NCI-H748 (cell line): ENCODE measurements around the gene KIAA0513.

Experiments
- DNase-seq: peaks from one replicate; lab custom pipeline; 2025; ENCODE audit not compliant: unreplicated experiment; lab: John Stamatoyannopoulos, UW

Gene KIAA0513

DNA sequence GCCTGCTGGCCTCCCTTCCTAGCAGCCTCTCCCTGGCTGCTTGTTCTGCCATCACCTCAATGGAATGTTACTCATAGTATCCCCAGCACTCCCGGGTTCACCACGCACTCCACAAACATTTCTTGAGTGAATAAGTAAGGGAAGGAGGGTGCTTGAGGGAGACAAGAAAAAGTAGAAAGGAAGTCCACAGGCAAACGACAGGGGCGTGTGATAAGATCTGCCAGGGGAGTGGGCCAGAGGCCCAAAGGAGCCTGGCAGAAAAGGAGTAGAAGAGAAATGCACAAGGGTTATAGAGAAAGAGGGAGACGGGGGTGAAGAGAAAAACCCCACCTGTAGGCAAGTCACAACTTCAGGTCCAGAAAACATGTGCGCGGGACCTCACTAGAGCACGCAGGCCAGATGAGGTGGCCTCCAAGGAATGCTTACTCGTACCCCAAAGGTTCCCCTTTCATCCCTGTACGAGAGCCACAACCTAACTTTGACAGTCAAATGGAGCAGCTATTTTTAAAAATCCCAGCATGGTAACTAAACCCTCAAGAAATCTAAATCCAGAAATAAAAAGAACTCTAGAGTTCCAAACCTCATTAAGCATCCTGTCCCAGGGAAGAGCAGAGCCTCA is 22.9 kb upstream of the KIAA0513 start:
- DNase-seq = no peak

DNA sequence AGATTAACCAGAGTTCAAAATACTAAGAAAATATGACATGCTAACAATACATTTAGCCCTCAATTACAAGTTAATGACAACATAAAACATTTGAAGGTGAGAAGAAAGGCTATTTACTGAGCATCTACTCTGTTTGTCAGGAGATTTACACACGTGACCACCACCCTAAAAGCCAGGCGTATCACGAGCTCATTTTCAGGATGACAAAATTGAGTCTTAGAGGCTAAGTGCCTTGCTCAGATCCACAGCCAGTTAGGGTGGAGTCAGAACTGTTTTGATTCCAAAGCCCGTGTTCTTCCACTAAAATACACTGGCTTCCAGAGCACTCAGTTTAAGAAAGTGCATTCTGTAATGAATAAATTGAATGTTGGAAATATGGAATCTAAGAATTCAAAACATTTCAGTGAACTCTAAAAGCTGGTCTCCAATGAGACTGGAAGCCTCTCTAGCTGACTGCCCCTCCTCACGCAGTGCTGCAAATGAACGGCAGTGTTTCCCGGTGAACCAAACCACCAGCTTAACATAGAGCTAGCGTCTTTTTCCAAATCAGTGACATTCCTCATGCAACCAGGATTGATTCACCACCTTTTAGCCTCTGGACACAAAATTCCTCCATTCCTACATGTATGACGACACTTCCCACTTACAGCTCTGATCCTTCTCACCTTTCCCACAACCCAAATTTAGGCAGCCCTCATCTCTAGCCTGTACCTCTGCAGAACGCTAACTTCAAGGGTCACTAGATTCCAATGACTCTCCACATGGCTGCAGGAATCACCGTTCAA is 22.1 kb upstream of the KIAA0513 start:
- no peak for DNase-seq

DNA sequence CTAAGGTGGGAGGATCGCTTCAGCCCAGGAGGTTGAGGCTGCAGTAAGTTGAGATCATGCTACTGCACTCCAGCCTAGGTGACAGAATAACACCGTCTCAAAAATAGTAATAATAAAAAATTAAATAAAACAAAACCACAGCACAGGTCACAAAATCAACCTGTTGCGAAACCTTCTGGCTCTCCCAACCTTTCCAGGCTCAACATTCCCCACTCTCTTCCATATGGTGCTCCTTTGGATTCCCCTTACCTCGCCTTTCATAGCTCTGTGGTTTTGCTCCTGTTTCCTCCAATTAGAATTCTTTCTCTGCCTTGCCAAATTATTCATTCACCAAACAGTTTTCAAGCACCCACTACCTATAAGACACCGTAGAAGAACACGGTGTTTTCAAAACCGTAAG is 21.0 kb upstream of the KIAA0513 start:
- no peak for DNase-seq

DNA sequence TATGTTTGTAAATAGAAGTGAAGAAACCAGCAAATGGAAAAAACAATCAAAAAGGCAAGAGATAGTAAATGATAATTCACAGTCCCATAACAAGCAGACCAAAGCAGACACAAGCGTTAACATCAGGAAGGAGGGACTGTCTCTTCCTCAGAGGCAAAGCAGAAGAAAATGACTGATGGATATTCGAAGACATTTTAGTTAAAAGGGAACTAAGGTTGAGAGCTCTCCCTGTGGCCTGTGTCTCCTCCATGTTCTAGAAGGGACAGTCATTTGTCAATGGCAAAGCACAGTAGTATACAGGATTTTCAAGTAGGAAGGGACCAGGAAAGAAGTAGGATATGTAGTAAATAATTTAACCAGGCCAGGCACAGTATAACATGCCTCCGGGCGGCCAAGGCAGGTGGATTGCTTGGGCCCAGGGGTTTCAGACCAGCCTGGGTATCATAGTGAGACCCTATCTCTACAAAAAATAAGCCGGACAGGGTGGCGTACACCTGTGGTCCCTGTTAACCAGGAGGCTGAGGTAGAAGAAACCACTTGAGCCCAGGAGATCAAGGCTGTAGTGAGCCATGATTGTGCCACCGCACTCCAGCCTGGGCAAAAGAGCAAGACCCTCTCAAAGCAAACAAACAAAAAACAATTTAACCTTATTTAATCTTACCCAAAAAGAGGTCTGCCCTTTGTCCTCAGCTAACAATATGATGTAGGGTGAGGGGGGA is 19.9 kb upstream of the KIAA0513 start:
- DNase-seq = no peak

DNA sequence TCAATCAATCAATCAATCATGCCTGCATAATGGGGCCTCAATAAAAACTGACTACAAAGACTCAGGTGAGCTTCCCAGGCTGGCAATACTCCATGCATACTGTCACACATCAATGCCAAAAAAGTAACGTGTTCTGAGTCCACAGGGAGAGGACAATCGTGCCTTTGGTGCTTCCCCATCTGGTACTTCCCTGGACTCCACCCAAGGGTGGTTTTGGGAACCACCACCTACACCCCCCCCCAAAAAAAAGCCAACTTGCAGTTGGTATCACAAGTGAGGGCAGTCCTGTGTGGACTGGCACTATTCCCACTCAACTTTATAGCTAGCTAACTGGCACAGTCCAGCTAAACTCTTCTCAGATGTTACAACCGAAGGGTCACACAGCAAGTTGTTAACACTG is 19.3 kb upstream of the KIAA0513 start:
- no peak for DNase-seq

DNA sequence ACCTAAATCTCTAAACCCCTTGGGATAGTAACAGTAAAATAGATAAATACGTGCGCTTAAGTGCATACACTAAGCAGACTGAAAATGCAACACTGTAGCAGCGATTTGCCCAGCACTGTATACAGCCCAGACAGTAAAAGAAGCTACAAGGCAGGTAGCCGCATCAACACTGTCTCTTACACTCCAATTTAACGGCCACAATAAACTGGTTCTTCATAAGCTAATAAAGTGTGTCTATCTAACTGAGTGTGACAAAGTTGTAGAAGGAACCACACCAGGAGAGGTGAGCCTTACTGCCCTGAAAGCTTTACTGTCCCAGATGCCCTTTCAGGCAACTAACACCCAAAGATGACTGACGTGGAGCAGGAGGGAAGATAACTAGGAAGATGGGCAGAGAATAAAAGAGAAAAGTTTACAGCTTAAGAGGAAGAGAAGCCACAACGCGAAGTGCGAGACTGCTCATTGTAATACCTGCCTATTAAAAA is 17.1 kb upstream of the KIAA0513 start:
- no peak for DNase-seq

DNA sequence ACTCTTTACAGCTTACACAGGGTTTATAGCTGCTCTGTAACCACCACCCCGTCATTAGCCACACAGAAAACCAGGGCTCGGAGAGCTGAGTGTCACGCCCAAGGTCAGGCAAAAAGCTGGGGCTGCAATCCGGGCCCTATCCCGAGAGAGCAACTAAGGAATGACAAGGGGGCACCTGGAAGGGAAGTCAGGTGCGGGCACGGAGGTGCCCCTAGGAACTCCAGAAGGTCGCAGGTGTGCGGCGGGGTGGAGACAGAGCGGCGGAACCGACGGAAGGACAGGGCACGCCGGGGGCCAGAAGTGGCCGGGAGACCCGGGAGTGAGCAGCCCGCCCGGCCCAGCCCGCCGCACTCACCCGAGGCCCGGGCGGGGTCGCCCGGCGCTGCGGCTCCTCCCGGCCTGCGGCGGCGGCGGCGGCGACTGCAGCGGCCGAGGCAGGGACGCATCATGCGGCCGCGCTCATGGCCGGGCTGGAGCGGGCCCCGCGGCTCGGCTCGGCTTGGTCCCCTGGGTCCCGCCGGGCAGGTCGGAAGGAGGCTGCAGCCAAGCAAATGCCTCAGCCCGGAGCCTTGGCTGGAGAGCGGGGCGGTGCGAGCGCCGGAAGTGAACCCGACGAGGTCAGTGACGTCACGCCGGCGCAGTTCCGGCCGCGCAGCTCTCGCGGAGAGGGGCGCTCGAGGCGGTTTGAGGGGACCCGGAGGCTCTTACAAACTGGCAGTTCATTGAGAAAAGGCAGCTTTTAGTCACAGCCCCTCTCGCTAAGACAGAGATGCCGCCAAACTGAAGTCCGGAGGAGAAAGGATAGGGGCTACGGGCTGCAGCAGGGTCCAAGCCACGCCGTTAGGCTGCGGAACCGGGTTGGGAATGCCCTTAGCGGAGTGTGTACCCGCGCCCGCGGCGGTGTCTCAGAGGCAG is 16.4 kb upstream of the KIAA0513 start, which contains the start of gene ZDHHC7:
Gene ZDHHC7 (minus strand): TSS at position 605 of the 915 bp plus-strand sequence. CDS start 20,917 bp downstream, outside the sequence.
- peak; percentile 78 for DNase-seq

DNA sequence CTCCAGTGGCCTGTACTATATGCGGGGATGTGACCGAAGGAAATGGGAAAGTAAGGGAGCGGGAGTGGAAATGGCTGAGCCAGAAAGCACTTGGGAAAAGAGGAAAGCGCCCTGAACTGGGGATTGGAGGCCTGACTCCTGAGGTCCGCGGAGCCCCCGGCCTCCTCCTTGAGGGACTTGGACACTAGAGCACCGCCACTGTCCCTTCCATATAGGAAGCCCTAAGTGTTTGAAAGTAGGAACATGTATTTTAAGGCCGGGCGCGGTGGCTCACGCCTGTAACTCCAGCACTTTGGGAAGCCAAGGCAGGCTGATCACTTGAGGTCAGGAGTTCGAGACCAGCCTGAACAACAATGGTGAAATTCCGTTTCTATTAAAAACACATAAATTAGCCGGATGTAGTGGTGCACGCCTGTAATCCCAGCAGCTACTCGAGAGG is 15.7 kb upstream of the KIAA0513 start:
- no peak for DNase-seq

DNA sequence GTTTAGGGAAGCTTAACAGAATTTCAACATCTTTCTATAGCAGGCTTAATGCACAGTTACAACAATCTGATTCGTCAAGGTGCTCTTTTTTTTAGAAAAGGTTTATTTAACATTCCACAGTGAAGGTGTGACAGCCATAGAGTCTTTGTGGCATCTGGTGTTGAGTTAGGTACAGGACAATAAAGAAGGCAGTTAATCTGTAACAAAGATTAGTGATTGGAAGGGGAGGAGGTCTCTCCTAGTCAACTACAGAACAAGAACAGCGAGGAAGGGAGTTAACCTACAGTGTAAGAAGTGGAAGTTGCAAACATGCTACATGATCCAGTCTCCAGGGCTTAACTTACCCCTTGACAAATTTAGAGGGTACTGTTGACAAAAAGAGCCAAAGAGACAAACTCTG is 13.3 kb upstream of the KIAA0513 start:
- DNase-seq = no peak

DNA sequence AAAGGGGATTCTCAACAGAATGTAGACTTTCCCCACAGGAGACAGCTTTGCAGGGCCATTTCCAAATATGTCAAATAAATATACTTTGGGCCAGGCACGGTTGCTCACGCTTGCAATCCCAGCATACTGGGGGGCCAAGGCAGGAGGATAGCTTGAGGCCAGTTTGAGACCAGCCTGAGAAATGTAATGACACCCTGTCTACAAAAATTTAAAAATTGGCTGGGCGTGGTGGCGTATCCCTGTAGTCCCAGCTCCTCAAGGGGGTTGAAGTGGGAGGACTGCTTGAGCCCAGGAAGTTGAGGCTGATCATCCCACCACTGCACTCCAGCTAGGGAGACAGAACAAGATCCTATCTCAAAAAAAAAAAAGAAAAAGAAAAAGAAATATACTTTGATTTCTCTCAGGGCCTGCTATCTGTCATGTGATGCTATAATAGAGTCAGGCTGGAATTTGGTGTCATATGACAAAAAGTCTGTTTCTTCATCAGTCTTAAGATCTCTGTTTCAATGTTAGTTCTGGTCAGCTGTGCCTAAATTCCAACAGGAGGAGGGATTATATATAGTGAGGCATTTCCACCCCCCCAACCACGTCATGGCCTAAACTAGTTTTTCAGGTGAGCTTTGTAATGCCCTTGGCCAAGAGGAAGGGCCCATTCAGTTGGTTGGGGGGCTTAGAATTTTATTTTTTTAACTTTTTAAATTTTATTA is 12.0 kb upstream of the KIAA0513 start:
- no peak for DNase-seq

DNA sequence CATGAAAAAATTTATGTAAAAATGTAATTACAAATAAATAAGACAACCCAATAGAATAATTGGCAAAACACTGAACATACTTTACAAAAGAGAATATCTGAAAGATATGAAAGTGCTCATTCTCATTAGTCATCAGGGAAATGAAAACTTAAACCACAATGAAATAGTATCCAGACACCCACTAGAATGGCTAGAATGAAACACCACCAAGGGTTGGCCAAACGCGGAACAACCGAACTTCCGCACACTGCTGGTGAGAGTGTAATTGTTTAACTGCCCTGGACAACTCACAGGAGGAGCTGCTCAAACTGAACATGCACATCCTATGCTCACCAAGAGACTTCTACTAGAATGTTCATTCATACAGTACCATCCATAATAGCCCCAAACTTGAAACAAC is 10.4 kb upstream of the KIAA0513 start:
- no peak for DNase-seq

DNA sequence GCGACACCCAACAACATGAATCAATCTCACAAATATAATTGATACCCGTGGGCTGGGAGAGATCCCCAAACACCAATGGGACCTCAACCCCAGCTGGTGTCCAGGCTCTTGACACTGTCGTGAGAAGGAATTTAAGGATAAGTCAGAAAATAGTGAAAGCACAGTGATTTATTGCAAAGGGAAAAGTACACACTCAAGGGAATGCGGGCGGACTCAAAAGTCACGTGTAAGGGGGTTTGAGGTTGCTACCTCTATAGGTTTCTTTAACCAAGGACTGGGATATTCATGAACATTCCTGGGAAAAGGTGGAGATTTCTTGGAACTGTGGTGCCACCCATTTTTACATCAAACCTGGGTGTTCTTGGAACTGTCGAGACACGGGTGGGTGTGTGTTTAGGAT is 10.0 kb upstream of the KIAA0513 start:
- no peak for DNase-seq

DNA sequence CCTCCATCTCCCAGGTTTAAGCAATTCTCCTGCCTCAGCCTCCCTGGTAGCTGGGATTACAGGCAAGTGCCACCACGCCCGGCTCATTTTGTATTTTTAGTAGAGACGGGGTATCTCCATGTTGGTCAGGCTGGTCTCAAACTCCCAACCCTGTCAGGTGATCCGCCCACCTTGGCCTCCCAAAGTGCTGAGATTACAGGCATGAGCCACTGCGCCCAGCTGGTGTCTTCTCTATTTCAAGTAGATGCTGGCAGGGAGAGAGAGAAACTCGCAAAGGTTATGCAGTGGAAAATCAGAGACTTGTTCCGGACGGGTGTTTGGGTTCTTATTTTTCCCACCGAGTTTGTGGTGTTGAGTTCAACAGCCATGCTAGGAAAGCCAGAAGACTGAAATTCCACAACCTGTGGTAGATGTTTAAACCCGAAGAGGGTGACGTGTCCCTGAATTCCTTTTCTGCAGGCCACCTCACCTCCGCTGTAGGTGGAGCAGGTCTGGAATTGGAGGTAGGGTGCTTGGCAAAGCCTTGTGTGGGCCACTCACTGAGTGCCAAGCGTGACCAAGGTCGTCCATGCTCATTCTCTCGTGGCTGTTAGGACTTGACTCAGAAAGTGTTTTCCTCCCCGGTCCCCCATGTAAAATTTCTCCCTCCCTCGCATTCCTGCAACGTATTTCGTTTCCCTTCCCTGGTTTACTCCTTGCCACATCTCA is 8.9 kb upstream of the KIAA0513 start:
- DNase-seq = no peak

DNA sequence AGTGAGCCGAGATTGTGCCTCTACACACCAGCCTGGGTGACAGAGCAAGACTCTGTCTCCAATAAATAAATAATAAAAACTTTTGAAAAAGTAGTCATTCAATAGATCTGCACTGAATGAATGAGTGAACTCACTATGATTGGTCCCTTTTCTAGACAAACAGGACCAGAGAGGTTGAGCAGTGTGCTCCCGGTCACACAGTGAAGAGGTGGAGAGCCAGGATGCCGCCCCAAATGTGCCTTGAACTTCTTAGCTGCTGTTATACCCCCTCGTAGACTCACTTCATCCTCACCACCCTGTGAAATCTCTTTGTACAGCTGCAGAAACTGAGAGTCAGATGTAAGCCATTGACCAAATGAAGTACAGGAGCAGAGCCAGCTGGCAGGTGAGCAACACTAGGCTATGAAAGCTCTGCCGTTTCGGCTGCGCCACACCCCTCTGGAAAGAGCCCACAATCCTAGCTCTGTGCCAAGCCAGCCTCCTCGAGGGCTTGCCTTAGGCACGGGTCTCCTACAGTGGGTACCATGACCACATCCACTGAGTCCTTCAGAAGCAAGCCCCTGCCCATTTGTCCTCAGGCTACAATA is 7.8 kb upstream of the KIAA0513 start:
- no peak for DNase-seq

DNA sequence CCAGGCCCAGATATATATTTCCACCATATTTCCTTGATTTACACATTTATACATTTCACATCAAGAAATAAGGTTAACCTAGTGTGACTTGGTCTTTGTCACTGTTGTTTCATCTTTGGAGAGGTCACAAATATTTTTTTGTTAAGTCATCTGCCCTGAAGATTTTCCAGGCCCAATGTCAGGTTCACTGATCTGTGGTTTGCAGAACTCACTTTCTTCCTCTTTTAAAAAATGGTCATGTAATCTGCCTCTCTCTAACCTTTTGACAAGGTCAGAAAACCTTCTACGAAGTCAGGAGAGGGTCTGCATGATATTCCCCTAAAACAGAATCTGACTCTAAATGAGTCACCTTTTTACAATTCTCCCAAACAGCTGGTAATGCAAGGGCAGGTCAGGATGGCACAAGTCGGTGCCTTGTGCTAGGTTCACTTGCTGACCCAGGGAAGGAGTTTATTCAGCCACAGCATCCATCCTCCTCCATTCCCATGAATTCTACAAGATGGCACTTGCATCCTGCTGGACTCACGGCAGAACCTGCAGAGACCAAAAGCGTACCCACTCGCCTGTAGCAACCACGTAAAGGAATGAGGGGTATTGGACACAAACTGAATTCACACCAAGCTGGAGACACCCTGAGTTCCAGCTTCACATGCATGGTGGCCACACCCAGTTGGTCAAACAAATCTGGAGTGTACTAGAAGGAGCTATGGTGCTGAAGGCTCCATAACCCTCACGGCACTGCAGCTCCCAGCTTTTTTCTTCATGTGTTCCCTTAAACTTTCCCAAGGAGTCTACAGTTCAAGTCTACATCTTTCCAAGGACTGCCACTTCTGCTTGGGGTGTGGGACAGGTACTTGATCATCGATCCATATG is 1.6 kb upstream of the KIAA0513 start:
- DNase-seq = peak; percentile 16

DNA sequence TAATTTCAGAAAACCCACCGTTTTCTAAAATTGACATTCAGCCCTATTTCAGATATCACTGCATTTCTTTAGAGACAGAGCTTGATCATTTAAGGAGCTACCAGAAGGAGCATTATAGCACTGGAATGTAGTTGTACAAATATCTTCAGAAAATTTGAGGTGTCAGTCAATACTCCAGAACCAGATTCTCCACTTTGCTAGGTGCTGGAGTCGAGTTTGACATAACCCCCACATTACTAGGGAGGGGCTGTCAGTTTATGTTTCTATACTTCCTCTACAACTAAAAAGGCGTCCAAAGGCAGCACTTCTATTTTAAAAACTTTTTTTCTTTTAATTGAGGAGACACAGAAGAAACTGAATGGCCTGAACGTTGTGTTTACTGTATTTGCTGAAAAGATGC is 892 bp upstream of the KIAA0513 start:
- DNase-seq = no peak

DNA sequence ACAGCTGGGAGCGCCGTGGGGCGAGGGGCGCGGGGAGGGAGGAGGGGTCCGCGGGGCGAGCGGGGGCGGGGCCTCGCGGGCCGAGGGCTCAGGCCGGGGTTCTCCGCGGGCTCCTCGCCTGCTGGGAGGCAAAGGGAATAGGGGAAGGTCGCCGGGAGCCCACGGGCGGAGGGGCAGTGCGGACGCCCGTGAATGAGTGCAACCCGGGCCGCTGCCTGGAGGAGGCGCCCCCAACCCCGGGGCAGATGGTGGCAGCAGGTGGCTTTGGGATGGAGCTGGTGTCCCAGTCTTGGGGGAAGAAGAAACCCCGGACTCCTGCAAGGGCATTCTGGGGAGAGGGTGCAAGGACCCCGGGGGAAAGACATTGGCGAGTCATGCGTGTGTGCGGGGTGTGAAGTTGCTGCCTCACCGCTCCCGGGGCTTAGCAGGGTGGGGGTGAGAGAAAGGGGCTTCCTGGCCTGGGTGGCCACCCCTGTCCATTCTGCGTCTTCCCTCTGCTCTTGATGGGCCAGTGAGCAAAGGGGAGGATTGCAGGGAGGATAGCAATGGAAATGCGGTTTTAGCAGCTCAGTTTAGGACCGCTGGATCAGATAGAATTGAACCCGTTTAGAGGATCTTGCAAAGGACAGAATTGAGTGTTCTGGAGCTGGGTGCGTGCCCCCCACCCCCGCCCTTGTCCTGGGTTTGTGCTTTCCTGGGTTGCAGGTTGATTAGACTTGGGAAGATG is 526 bp downstream of the KIAA0513 start:
- no peak for DNase-seq
